HepG2 (cell line): ENCODE data around the gene BEND3. TPM values are rescaled to one million over a fixed set of nuclear protein-coding genes. Genes with fewer than 3 reads are reported as not detected.
A peak's percentile ranks its signal among the peaks of the same experiment; 100 is the strongest.

Experiments used
- HDAC1 ChIP-seq: sonication (generic); formaldehyde crosslinking; IDR thresholded peaks from 2 replicates; pipeline ENCODE4 v1.5.1; 2020; ENCODE audit warnings: mild to moderate bottlenecking, missing genetic modification reagents
- MAFF ChIP-seq: IDR thresholded peaks from 2 replicates; pipeline ENCODE4 v1.6.1; 2011; ENCODE audit warnings: low read depth, low read length, improper control_type of control experiment
- MAFK ChIP-seq, 2 experiments: IDR thresholded peaks in 1 of 2; conservative IDR thresholded peaks in 1 of 2; 2 replicates each; pipeline ENCODE4 v1.6.1; 2011; ENCODE audit warnings: improper control_type of control experiment in 2 of 2, low read length in 2 of 2
- MTA1 ChIP-seq: sonication (generic); formaldehyde crosslinking; IDR thresholded peaks from 2 replicates; pipeline ENCODE4 v1.4.0; 2020; ENCODE audit warnings: missing genetic modification reagents, mild to moderate bottlenecking, borderline replicate concordance
- PPARG ChIP-seq: conservative IDR thresholded peaks from 2 replicates; pipeline ENCODE4 v1.6.1; 2016; ENCODE audit warnings: missing biosample characterization, missing genetic modification reagents
- RORA ChIP-seq: sonication (generic); formaldehyde crosslinking; IDR thresholded peaks from 2 replicates; pipeline ENCODE4 v1.5.0; 2020; ENCODE audit warnings: mild to moderate bottlenecking, missing genetic modification reagents, moderate library complexity
- ZC3H4 ChIP-seq: sonication (generic); formaldehyde crosslinking; IDR thresholded peaks from 2 replicates; pipeline ENCODE4 v1.4.0; 2020; ENCODE audit warnings: missing genetic modification reagents, borderline replicate concordance
- ZNF124 ChIP-seq: sonication (generic); formaldehyde crosslinking; IDR thresholded peaks from 2 replicates; pipeline ENCODE4 v1.4.0; 2020; ENCODE audit warnings: missing genetic modification reagents
- ZNF280D ChIP-seq: sonication (generic); formaldehyde crosslinking; IDR thresholded peaks from 2 replicates; pipeline ENCODE4 v1.5.1; 2020; ENCODE audit warnings: mild to moderate bottlenecking, missing genetic modification reagents
- ZNF629 ChIP-seq: sonication (generic); formaldehyde crosslinking; conservative IDR thresholded peaks from 2 replicates; pipeline ENCODE4 v1.5.0; 2020; ENCODE audit warnings: missing genetic modification reagents
- polyA plus RNA-seq, 8 experiments: library from polyadenylated mRNA; depleted of rRNA in 3 of 8; stranded (reverse) in 7 of 8; unstranded in 1 of 8; fragments of >200 nt; fragmentation: Illumina TruSeq in 4 of 8; extraction: Trizol in 4 of 8; gene quantifications; 2 replicates each; pipeline versions ENCODE4 v1.2.1 to v1.2.3, GENCODE V29; 2011 to 2016; ENCODE audit warnings: low read depth in 4 of 8, missing spikeins in 1 of 8, mixed read lengths in 1 of 8; ENCODE audit not compliant: insufficient read depth in 1 of 8
- total RNA-seq, 5 experiments: library from RNA; depleted of rRNA; stranded (reverse); fragments of >200 nt; fragmentation: Illumina TruSeq; extraction: Trizol; gene quantifications; 2 replicates each; pipeline ENCODE4 v1.2.3, GENCODE V29; 2016; ENCODE audit warnings: low read depth in 1 of 5
- TF ChIP-seq, protein P1 (sequence below): sonication (generic); formaldehyde crosslinking; IDR thresholded peaks from 2 replicates; pipeline ENCODE4 v1.8.0; 2022; ENCODE audit warnings: missing genetic modification reagents, mild to moderate bottlenecking, borderline replicate concordance
- TF ChIP-seq, protein P2 (sequence below): sonication (generic); formaldehyde crosslinking; conservative IDR thresholded peaks from 2 replicates; pipeline ENCODE4 v1.4.0; 2020; ENCODE audit warnings: missing genetic modification reagents
- TF ChIP-seq, protein P3 (sequence below): sonication (generic); formaldehyde crosslinking; IDR thresholded peaks from 2 replicates; pipeline ENCODE4 v1.4.0; 2020; ENCODE audit warnings: missing genetic modification reagents

The BEND3 gene
- total and polyA plus RNA-seq, 2 of the 13 experiments (the other 11 are each of a cell fraction or from before 2014, with no cell fraction given): 1.4 to 5.8 TPM

DNA sequence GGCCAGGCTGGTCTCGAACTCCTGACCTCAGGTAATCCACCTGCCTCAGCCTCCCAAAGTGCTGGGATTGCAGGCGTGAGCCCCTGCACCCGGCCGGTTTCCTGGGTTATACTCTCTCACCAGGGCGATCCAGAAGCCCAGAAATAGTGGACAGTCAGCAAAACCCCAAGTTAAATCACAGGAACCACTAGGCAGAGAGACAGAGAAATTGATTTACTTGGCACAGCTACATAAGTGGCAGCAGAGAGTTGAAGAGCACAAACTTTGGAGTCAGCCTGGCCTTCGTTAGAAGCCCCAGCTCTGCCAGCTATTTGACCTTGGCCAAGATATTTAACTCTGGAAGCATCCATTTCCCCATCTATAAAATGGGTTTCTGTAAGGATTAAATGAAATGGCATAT lies 54.6 kb downstream of the BEND3 start (continued):
- peak; percentile 26; the same call in 1 of the 2 replicates for TF ChIP-seq MAFF
- no peak for TF ChIP-seq RORA
- TF ChIP-seq ZNF629 (CRISPR knock-in tag): peak; percentile 71
- TF ChIP-seq MTA1: no peak
- TF ChIP-seq, protein P1, sequence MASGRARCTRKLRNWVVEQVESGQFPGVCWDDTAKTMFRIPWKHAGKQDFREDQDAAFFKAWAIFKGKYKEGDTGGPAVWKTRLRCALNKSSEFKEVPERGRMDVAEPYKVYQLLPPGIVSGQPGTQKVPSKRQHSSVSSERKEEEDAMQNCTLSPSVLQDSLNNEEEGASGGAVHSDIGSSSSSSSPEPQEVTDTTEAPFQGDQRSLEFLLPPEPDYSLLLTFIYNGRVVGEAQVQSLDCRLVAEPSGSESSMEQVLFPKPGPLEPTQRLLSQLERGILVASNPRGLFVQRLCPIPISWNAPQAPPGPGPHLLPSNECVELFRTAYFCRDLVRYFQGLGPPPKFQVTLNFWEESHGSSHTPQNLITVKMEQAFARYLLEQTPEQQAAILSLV: no peak
- TF ChIP-seq MAFK (conservative IDR thresholded peaks at IDR 0.05 in 1 of 2, IDR thresholded peaks at IDR 0.05 in 1 of 2; ENCODE audit: low read length in 2 of 2): peak; percentile 35 to 61; a peak in 3 of 4 replicates
- TF ChIP-seq, protein P2, sequence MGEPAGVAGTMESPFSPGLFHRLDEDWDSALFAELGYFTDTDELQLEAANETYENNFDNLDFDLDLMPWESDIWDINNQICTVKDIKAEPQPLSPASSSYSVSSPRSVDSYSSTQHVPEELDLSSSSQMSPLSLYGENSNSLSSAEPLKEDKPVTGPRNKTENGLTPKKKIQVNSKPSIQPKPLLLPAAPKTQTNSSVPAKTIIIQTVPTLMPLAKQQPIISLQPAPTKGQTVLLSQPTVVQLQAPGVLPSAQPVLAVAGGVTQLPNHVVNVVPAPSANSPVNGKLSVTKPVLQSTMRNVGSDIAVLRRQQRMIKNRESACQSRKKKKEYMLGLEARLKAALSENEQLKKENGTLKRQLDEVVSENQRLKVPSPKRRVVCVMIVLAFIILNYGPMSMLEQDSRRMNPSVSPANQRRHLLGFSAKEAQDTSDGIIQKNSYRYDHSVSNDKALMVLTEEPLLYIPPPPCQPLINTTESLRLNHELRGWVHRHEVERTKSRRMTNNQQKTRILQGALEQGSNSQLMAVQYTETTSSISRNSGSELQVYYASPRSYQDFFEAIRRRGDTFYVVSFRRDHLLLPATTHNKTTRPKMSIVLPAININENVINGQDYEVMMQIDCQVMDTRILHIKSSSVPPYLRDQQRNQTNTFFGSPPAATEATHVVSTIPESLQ (CRISPR knock-in tag): no peak
- TF ChIP-seq ZNF124 (CRISPR knock-in tag): no peak
- no peak for TF ChIP-seq HDAC1 (CRISPR knock-in tag)
- TF ChIP-seq, protein P3, sequence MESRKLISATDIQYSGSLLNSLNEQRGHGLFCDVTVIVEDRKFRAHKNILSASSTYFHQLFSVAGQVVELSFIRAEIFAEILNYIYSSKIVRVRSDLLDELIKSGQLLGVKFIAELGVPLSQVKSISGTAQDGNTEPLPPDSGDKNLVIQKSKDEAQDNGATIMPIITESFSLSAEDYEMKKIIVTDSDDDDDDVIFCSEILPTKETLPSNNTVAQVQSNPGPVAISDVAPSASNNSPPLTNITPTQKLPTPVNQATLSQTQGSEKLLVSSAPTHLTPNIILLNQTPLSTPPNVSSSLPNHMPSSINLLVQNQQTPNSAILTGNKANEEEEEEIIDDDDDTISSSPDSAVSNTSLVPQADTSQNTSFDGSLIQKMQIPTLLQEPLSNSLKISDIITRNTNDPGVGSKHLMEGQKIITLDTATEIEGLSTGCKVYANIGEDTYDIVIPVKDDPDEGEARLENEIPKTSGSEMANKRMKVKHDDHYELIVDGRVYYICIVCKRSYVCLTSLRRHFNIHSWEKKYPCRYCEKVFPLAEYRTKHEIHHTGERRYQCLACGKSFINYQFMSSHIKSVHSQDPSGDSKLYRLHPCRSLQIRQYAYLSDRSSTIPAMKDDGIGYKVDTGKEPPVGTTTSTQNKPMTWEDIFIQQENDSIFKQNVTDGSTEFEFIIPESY (CRISPR knock-in tag): no peak
- no peak for TF ChIP-seq ZC3H4
- no peak for TF ChIP-seq ZNF280D (CRISPR knock-in tag)
- no peak for TF ChIP-seq PPARG (CRISPR knock-in tag)
